IMR-90 (cell line): ENCODE measurements around the gene MDM2.

ENCODE experiments used
- CTCF ChIP-seq: conservative IDR thresholded peaks from 2 replicates; pipeline ENCODE4 v1.5.1; 2012; ENCODE audit warnings: mild to moderate bottlenecking, low read depth, low read length, improper control_type of control experiment
- RCOR1 ChIP-seq: IDR thresholded peaks from 2 replicates; pipeline ENCODE4 v1.6.1; 2012; ENCODE audit warnings: mild to moderate bottlenecking, low read length, improper control_type of control experiment; ENCODE audit not compliant: insufficient replicate concordance
- USF2 ChIP-seq: fragments of 150-350 bp; IDR thresholded peaks from 2 replicates; pipeline ENCODE4 v1.6.1; 2017; ENCODE audit warnings: mild to moderate bottlenecking, antibody characterized with exemption, low read length, low read depth

GRCh38 chr12:68769941-68770340 lies 38.0 kb upstream of the MDM2 start:
- TF ChIP-seq CTCF (no peak), RCOR1 (no peak), USF2 (no peak)
